DND-41 (cell line): ENCODE results near the gene TAF10.

Experiments
- ATAC-seq: fragments of 200-7000 bp; cut with Tn5 transposase; 3 replicates; pipeline ENCODE4 v1.9.1; 2021; ENCODE audit warnings: low read depth; ENCODE audit not compliant: insufficient read depth
- DNase-seq: peaks from one replicate; pipeline ENCODE4 v3.0.0-alpha.2; 2020
- H2AFZ ChIP-seq: 2 replicates; pipeline ENCODE4 v1.6.0; 2012; ENCODE audit warnings: low read depth, low read length
- H3K27ac ChIP-seq: 2 replicates; pipeline ENCODE4 v1.5.1; 2012; ENCODE audit warnings: low read length, inconsistent platforms
- H3K27me3 ChIP-seq: fragments of 200-600 bp; sonication (generic); 2 replicates; pipeline ENCODE4 v1.6.0; 2012; ENCODE audit warnings: low read length, mild to moderate bottlenecking, inconsistent platforms; ENCODE audit not compliant: insufficient read depth, poor library complexity
- H3K36me3 ChIP-seq: 2 replicates; pipeline ENCODE4 v1.5.1; 2012; ENCODE audit warnings: low read length, inconsistent platforms; ENCODE audit not compliant: insufficient read depth
- H3K4me1 ChIP-seq: 2 replicates; pipeline ENCODE4 v1.5.1; 2012; ENCODE audit warnings: mild to moderate bottlenecking, low read length; ENCODE audit not compliant: insufficient read depth
- H3K4me2 ChIP-seq: 2 replicates; pipeline ENCODE4 v1.6.0; 2012; ENCODE audit warnings: mild to moderate bottlenecking, moderate library complexity, low read length, inconsistent platforms; ENCODE audit not compliant: insufficient read depth
- H3K4me3 ChIP-seq, 2 experiments: fragments of 200-600 bp in 1 of 2; shearing (Covaris generic) in 1 of 2; 2 replicates each; pipeline ENCODE4 v1.5.1; 2012 to 2016; ENCODE audit warnings: inconsistent platforms in 2 of 2, low read length in 2 of 2, mild to moderate bottlenecking in 2 of 2, low read depth in 1 of 2, moderate library complexity in 1 of 2
- H3K79me2 ChIP-seq: 2 replicates; pipeline ENCODE4 v1.6.0; 2012; ENCODE audit warnings: low read length, inconsistent platforms; ENCODE audit not compliant: insufficient read depth
- H3K9ac ChIP-seq: 2 replicates; pipeline ENCODE4 v1.6.0; 2012; ENCODE audit warnings: low read depth, mild to moderate bottlenecking, inconsistent platforms, low read length, moderate library complexity
- H3K9me3 ChIP-seq: 2 replicates; pipeline ENCODE4 v1.5.1; 2012; ENCODE audit warnings: low read length, moderate library complexity, mild to moderate bottlenecking, inconsistent platforms; ENCODE audit not compliant: insufficient read depth, severe bottlenecking
- H4K20me1 ChIP-seq: 2 replicates; pipeline ENCODE4 v1.6.0; 2012; ENCODE audit warnings: low read length; ENCODE audit not compliant: insufficient read depth
- EZH2 ChIP-seq: IDR thresholded peaks from 3 replicates; pipeline ENCODE4 v1.6.1; 2012; ENCODE audit warnings: borderline replicate concordance, low read depth, mild to moderate bottlenecking, moderate library complexity, low read length, inconsistent platforms; ENCODE audit not compliant: severe bottlenecking
- TF ChIP-seq, protein P1 (sequence below): IDR thresholded peaks from 2 replicates; pipeline ENCODE4 v1.5.1; 2012; ENCODE audit warnings: borderline replicate concordance, low read length, moderate library complexity, mild to moderate bottlenecking; ENCODE audit not compliant: poor library complexity, severe bottlenecking; ENCODE audit errors: extremely low read depth

Gene TAF10

DNA sequence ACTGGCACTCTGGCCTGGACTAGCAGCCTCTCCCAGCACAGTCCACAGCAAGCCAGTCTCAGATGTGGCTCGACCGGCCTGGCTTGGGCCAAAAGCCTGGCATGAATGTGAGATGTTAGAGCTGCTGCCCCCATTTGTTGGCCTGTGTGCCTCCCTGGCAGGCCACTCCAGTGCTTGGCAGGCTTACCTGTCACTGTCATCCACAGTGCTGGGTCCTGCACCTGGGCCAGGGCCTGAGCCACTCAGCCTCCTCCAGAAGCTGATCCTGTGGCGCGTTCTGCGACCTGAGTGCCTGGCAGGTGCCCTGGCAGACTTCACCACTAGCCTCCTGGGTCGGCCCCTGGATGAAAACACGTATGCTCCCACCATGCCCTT is 44.7 kb downstream of the TAF10 start:
- no peak overlapping the region for H3K4me3 ChIP-seq
- H3K9ac ChIP-seq: no peak overlapping the region
- ATAC-seq (no peak), DNase-seq (no peak)
- H3K36me3 ChIP-seq: no peaks in the 10 kb centered on the region; the same call in 1 of the 2 replicates
- no peaks in the 10 kb centered on the region for H3K4me1 ChIP-seq
- H3K9me3 ChIP-seq: no peaks in the 10 kb centered on the region
- no peak overlapping the region for H3K4me2 ChIP-seq
- H3K79me2 ChIP-seq: no peaks in the 10 kb centered on the region
- H4K20me1 ChIP-seq: no peaks in the 10 kb centered on the region
- no peak overlapping the region for H2AFZ ChIP-seq
- H3K27me3 ChIP-seq: no peaks in the 10 kb centered on the region
- TF ChIP-seq, protein P1, sequence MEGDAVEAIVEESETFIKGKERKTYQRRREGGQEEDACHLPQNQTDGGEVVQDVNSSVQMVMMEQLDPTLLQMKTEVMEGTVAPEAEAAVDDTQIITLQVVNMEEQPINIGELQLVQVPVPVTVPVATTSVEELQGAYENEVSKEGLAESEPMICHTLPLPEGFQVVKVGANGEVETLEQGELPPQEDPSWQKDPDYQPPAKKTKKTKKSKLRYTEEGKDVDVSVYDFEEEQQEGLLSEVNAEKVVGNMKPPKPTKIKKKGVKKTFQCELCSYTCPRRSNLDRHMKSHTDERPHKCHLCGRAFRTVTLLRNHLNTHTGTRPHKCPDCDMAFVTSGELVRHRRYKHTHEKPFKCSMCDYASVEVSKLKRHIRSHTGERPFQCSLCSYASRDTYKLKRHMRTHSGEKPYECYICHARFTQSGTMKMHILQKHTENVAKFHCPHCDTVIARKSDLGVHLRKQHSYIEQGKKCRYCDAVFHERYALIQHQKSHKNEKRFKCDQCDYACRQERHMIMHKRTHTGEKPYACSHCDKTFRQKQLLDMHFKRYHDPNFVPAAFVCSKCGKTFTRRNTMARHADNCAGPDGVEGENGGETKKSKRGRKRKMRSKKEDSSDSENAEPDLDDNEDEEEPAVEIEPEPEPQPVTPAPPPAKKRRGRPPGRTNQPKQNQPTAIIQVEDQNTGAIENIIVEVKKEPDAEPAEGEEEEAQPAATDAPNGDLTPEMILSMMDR: no peak
- TF ChIP-seq EZH2: no peak
- no peak overlapping the region for H3K27ac ChIP-seq

DNA sequence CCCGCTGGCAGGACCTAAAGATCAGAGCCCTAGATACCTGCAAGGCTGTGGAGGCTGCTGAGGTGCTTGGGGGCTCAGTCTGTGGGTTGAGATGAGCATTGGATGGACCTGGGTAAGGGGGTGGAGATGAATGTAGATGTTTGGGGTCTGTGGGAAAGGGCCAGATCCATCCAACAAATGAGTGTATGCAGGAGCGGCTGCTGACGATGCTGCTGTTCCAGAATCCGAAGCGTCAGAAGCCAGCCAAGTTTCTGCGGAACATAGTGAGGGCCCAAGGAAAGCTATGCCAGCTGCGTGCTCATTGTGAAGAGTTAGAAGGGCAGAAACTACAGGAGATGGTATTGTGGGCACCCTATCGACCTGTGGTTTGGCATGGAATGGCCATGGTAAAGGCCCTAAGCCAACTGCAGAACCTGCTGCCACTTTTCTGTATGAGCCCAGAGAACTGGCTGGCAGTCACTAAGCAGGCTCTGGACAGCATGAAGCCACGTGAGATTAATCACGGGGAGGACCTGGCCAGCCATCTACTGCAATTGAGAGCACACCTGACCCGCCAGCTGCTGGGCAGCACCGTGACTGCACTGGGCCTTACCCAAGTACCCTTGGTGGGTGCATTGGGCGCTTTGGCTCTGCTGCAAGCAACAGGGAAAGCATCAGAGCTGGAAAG is 45.2 kb downstream of the TAF10 start:
- Histone ChIP-seq H3K9ac (no peak overlapping the region), H3K9me3 (no peaks in the 10 kb centered on the region), H3K4me1 (no peaks in the 10 kb centered on the region), H3K27ac (no peak overlapping the region), H3K4me3 (no peak overlapping the region), H3K36me3 (no peaks in the 10 kb centered on the region; the same call in 1 of the 2 replicates), H3K4me2 (no peak overlapping the region), H4K20me1 (no peaks in the 10 kb centered on the region), H3K79me2 (no peaks in the 10 kb centered on the region), H2AFZ (no peak overlapping the region), H3K27me3 (no peaks in the 10 kb centered on the region)
- no peak for ATAC-seq
- no peak for TF ChIP-seq EZH2
- TF ChIP-seq, protein P1: no peak
- no peak for DNase-seq

DNA sequence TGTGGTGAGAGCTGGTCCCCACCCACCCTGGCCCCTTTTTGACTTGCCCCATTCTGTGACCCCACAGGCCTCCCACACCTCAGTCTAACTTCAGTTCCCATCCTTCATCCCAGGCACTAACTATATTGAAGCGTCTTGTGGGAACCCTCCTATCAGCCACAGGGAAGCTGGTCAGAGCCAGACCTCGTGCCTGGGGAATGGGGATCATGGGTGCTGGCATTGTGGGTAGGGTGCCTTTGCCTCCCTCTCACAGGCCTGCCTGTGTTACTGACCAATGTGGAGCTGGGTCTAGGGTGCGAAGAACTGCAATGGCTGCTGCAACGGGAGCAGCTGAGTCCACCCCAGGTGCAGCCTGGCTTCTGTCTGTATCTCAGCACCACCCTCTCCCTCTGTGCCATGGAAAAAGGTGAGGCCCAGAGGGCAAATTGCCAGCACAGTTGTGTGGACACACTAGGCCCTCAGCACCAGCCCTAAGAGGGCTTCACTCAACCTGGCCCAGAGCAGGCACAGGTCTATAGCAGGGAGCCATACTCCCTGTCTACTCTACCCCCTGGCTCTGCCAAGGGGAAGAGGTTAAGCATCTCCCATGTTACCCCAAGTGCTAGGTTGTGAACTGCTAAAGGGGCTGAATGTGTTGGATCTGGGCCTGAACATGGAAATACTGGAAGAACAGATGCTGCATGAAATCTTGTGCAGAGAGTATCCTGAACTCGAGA is 45.9 kb downstream of the TAF10 start:
- Histone ChIP-seq H3K4me3 (no peak overlapping the region), H3K4me2 (no peak overlapping the region), H3K27me3 (no peaks in the 10 kb centered on the region), H3K9me3 (no peaks in the 10 kb centered on the region), H2AFZ (no peak overlapping the region), H4K20me1 (no peaks in the 10 kb centered on the region), H3K9ac (no peak overlapping the region), H3K4me1 (no peaks in the 10 kb centered on the region), H3K27ac (no peak overlapping the region), H3K36me3 (no peaks in the 10 kb centered on the region; the same call in 1 of the 2 replicates), H3K79me2 (no peaks in the 10 kb centered on the region)
- no peak for TF ChIP-seq EZH2
- TF ChIP-seq, protein P1: no peak
- DNase-seq (no peak), ATAC-seq (no peak)

DNA sequence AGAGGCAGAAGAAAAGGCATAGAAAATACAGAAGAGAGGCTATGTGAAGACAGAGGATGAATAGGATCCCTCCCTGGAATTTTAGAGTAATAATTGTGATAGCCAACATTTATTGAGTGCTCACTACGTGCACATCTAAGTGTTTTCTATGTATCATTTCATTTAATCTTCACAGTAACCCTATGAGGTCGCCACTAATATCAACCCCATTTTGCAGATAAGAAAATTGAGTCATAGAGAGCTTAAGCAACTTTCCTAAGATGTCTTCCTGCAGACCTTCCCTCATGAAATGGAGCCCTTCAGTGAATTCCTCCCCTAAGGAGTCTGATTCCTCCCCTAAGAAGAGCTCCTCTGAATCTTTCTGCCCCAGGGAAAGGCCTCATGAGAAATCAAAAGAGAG is 46.7 kb downstream of the TAF10 start:
- Histone ChIP-seq H4K20me1 (no peaks in the 10 kb centered on the region), H3K4me1 (no peaks in the 10 kb centered on the region), H3K27me3 (no peaks in the 10 kb centered on the region), H3K9me3 (no peaks in the 10 kb centered on the region), H2AFZ (no peak overlapping the region), H3K79me2 (no peaks in the 10 kb centered on the region), H3K4me3 (no peak overlapping the region), H3K9ac (no peak overlapping the region), H3K27ac (no peak overlapping the region), H3K36me3 (no peaks in the 10 kb centered on the region), H3K4me2 (no peak overlapping the region)
- no peak for TF ChIP-seq EZH2
- TF ChIP-seq, protein P1: no peak
- DNase-seq (no peak), ATAC-seq (no peak)
